ENCODE data around the gene MAPK7. TPM values are rescaled to one million over a fixed set of nuclear protein-coding genes. Genes with fewer than 3 reads are reported as not detected.

The MAPK7 gene
- total and polyA plus RNA-seq, 9 of the 15 experiments (the other 6 are each of a cell fraction or from before 2014, with no cell fraction given), result 0.46 to 7.5 (median 2.5) TPM

- no peak for TF ChIP-seq PATZ1 (CRISPR knock-in tag; IDR thresholded peaks at IDR 0.05; ENCODE audit: borderline replicate concordance)
- no peak for TF ChIP-seq LEF1 (IDR thresholded peaks at IDR 0.05)
Measured at GRCh38 chr17:19376811-19377210, 1.5 kb upstream of the MAPK7 start (continued).

- peak overlapping the region; percentile 65 for H3K4me3 ChIP-seq
- in situ Hi-C loops (cut with MboI), result no loop called here
- peak; percentile 92 to 97 (median 95) for DNase-seq (ENCODE audit: extremely low read depth in 1 of 4, low spot score in 3 of 4)
- peak; percentile 98 for ATAC-seq
- CTCF ChIA-PET (ENCODE audit: low intra/inter-chr PET ratio), result no interaction called here
- no TSS peak for BruUV-seq (replicated peaks)
- FAIRE-seq, result peak; percentile 94
- no peaks in the 10 kb centered on the region for H4K20me1 ChIP-seq (replicated peaks; ENCODE audit: control insufficient read depth, insufficient read depth, low read length)
- H3K4me2 ChIP-seq (ENCODE audit: insufficient read depth, low read length), result peak overlapping the region; percentile 87
- H3K27ac ChIP-seq (ENCODE audit: extremely low read depth, low read depth, low read length), result peak overlapping the region; percentile 83
- no peaks in the 10 kb centered on the region for H3K9me1 ChIP-seq (ENCODE audit: control insufficient read depth, insufficient read depth, low read length)
- POLR2A ChIA-PET, result interaction anchor here (0.9 to 2.2 kb wide), 6 partner anchors 9 to 56 kb away, joined by 3 to 11 read pairs (median 7); partner anchors contain the start of genes B9D1 and MFAP4
- H3K4me1 ChIP-seq (replicated peaks in 1 of 2; ENCODE audit: control insufficient read depth in 2 of 2, insufficient read depth in 2 of 2, low read length in 2 of 2), result peaks cover 0 to 11% of the 10 kb centered on the region in 2 experiments; a peak in 3 of 5 replicates
- WGBS (ENCODE audit: insufficient coverage, low coverage, missing lambda C conversion rate), result 1% methylated on average over 52 of the region's 67 CpGs
- peaks cover 21% of the 10 kb centered on the region; the same call in 1 of the 3 replicates for H3K36me3 ChIP-seq (ENCODE audit: control insufficient read depth, insufficient read depth, low read length)
- H3K9me3 ChIP-seq (replicated peaks; ENCODE audit: control insufficient read depth, insufficient read depth, low read depth, low read length), result no peaks in the 10 kb centered on the region
- H3K27me3 ChIP-seq (ENCODE audit: control insufficient read depth in 2 of 2, insufficient read depth in 2 of 2, low read length in 2 of 2), result no peaks in the 10 kb centered on the region; a peak in 1 of 5 replicates
- H2AFZ ChIP-seq (ENCODE audit: low read depth, low read length), result peak overlapping the region; percentile 98
- H3K9ac ChIP-seq (ENCODE audit: insufficient read depth in 1 of 2, low read depth in 2 of 2, low read length in 2 of 2), result peak overlapping the region; percentile 83 to 92
- intact Hi-C loops (cut with micrococcal nuclease), result no loop called here
- peaks cover 9% of the 10 kb centered on the region; the same call in 2 of the 3 replicates for H3K79me2 ChIP-seq (ENCODE audit: control insufficient read depth, insufficient read depth, low read length)
- no peak for TF ChIP-seq CREB1 (IDR thresholded peaks at IDR 0.05)
- peak; percentile 56 for TF ChIP-seq CREB1 (CRISPR knock-in tag; IDR thresholded peaks at IDR 0.05)
- TF ChIP-seq BCLAF1 (IDR thresholded peaks at IDR 0.05; ENCODE audit: borderline replicate concordance in 1 of 2, control insufficient read depth in 1 of 2, low read depth in 2 of 2, low read length in 1 of 2), result 0 out of 4 replicates have a peak, but pooled peaks of 1 of the 2 experiments have one; percentile 48
- TF ChIP-seq LCOR (CRISPR knock-in tag; IDR thresholded peaks at IDR 0.05), result peak; percentile 67; the same call in 1 of the 2 replicates
- no peak for TF ChIP-seq ZNF354B (CRISPR knock-in tag; IDR thresholded peaks at IDR 0.05)
- no peak for TF ChIP-seq ZNF124 (CRISPR knock-in tag; IDR thresholded peaks at IDR 0.05)
- TF ChIP-seq RBM25 (IDR thresholded peaks at IDR 0.05; ENCODE audit: low read depth, low read length, severe bottlenecking), result peak; percentile 70
- TF ChIP-seq SNIP1 (IDR thresholded peaks at IDR 0.05; ENCODE audit: low read depth), result peak; percentile 86
- TF ChIP-seq HES1 (IDR thresholded peaks at IDR 0.05; ENCODE audit: low read depth), result no peak
- peak; percentile 94 for TF ChIP-seq THAP7 (CRISPR knock-in tag; IDR thresholded peaks at IDR 0.05)
- no peak for TF ChIP-seq ASH1L (IDR thresholded peaks at IDR 0.05; ENCODE audit: borderline replicate concordance, low read depth, partially characterized antibody)
Measured at GRCh38 chr17:19377602-19378415, 489 bp upstream of the MAPK7 start.

Measured in K562 (cell line).